Measurements from ENCODE around the gene MYRFL. TPM values are rescaled to one million over a fixed set of nuclear protein-coding genes. Genes with fewer than 3 reads are reported as not detected.

MYRFL gene
- total and polyA plus RNA-seq, 2 of the 8 experiments (the other 6 are each of a cell fraction or from before 2014, with no cell fraction given) = 1.1 to 2.0 TPM

DNA sequence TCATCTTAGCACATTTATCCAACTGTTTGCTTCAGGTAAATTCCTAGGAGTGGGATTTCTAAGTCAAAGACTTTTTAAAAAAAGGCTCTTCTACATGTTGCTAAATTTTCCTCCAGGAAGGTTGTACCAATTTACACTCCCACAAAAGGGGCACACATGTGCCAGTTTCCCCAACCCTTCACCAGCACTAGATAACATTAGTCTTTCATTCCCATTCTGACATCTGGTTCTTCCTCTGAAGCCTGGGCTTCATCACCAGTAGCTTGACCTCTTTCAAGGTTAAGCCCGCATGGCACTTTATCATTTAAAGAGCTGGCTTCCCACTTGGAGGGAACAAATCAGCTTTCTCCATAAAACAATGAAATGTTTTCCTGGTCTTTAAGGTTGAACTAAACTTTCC, 168.4 kb downstream of the MYRFL start (continued):
- TF ChIP-seq NANOG (IDR thresholded peaks at IDR 0.05; ENCODE audit: insufficient read depth, low read depth, low read length, poor library complexity, severe bottlenecking) (no peak), KDM5A (IDR thresholded peaks at IDR 0.05; ENCODE audit: low read length) (no peak), POLR2A (IDR thresholded peaks at IDR 0.05; ENCODE audit: control extremely low read depth in 1 of 2, low read depth in 2 of 2, low read length in 2 of 2) (no peak), POU5F1 (IDR thresholded peaks at IDR 0.05; ENCODE audit: low read depth, low read length) (no peak), MAFK (IDR thresholded peaks at IDR 0.05; ENCODE audit: low read depth, low read length) (no peak), CHD7 (IDR thresholded peaks at IDR 0.05; ENCODE audit: insufficient replicate concordance, low read length) (no peak), SIRT6 (IDR thresholded peaks at IDR 0.05; ENCODE audit: low read length) (no peak), SP4 (IDR thresholded peaks at IDR 0.05; ENCODE audit: low read length) (no peak)
